ENCODE data around the gene CEP76. TPM values are rescaled to one million over a fixed set of nuclear protein-coding genes. Genes with fewer than 3 reads are reported as not detected.

CEP76 gene
- total and polyA plus RNA-seq, 2 donors (not counting 3 experiments of a cell fraction or from before 2014, with no cell fraction given), result 5.8 to 8.6 TPM

DNA sequence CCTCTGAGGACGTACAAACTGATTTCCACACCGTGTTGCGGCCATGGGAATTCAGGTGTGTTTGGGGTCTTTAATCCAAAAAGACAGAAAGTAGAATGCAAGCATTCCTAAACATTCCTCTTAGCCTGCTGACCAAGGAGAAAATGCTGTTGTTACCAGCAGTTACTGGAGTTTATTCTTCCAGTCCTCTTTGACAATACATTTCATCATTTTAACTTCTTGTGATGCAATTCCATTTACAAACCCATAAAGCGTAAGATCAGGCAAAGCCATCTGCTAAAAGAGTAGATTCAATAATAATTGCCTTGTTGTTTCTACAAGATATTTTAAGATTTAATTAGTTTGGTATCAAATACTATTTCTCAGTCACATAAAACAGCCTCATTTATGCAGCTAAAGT is 77.3 kb downstream of the CEP76 start:
- TF ChIP-seq POLR2AphosphoS5 (IDR thresholded peaks at IDR 0.05; ENCODE audit: insufficient read depth, low read depth, low read length) (no peak), EZH2 (IDR thresholded peaks at IDR 0.05; ENCODE audit: borderline replicate concordance, low read depth, low read length, severe bottlenecking) (no peak), GATA2 (IDR thresholded peaks at IDR 0.05; ENCODE audit: insufficient read depth, insufficient read length, low read depth, low read length) (no peak), POLR2A (IDR thresholded peaks at IDR 0.05; ENCODE audit: low read depth, low read length) (no peak), FOS (IDR thresholded peaks at IDR 0.05; ENCODE audit: borderline replicate concordance, insufficient read depth, low read length) (no peak), CTCF (IDR thresholded peaks at IDR 0.05; ENCODE audit: extremely low read depth in 1 of 2, insufficient read depth in 1 of 2, low read depth in 1 of 2, low read length in 2 of 2) (no peak), JUN (IDR thresholded peaks at IDR 0.05; ENCODE audit: borderline replicate concordance, insufficient read depth, insufficient read length, low read depth) (no peak)
- TF ChIP-seq, protein P1, sequence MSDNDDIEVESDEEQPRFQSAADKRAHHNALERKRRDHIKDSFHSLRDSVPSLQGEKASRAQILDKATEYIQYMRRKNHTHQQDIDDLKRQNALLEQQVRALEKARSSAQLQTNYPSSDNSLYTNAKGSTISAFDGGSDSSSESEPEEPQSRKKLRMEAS (IDR thresholded peaks at IDR 0.05; ENCODE audit: insufficient read depth, insufficient read length), result no peak
- no peak overlapping the region for H3K4me2 ChIP-seq (ENCODE audit: insufficient read depth, low read length)
- intact Hi-C loops (cut with micrococcal nuclease), result no loop called here
- no peak overlapping the region for H2AFZ ChIP-seq (ENCODE audit: low read depth, low read length)
- H3K79me2 ChIP-seq (ENCODE audit: control insufficient read depth, insufficient read depth, low read length), result peaks cover 31% of the 10 kb centered on the region
- H3K36me3 ChIP-seq (ENCODE audit: control insufficient read depth in 2 of 2, extremely low read depth in 1 of 2, insufficient read depth in 2 of 2, low read length in 2 of 2), result no peaks in the 10 kb centered on the region
- FAIRE-seq, result no peak
- CTCF ChIA-PET, result no interaction called here
- DNase-seq (ENCODE audit: low read depth, low spot score), result no peak
- H4K20me1 ChIP-seq (replicated peaks; ENCODE audit: control insufficient read depth, extremely low read depth, insufficient read depth, low read length), result no peaks in the 10 kb centered on the region
- H3K27ac ChIP-seq (ENCODE audit: insufficient read depth, low read depth, low read length), result no peak overlapping the region
- no peaks in the 10 kb centered on the region for H3K9me3 ChIP-seq (replicated peaks; ENCODE audit: control insufficient read depth, insufficient read depth, low read length)
- no TSS peak for BruUV-seq (replicated peaks)
- peaks cover 15% of the 10 kb centered on the region for H3K4me1 ChIP-seq (ENCODE audit: control insufficient read depth, extremely low read depth, insufficient read depth, low read length)
- no peak overlapping the region for H3K4me3 ChIP-seq (replicated peaks in 1 of 3; ENCODE audit: insufficient read depth in 1 of 3, low read depth in 1 of 3, low read length in 3 of 3)
- no peaks in the 10 kb centered on the region for H3K27me3 ChIP-seq (ENCODE audit: control insufficient read depth in 2 of 2, insufficient read depth in 2 of 2, low read length in 2 of 2)
- POLR2A ChIA-PET, result no interaction called here
- H3K9me1 ChIP-seq (replicated peaks; ENCODE audit: control insufficient read depth, extremely low read depth, insufficient read depth, low read length), result no peaks in the 10 kb centered on the region
- H3K9ac ChIP-seq (replicated peaks; ENCODE audit: extremely low read depth, insufficient read depth, low read length), result no peak overlapping the region
- dilution Hi-C loops (cut with MboI; ENCODE audit: extremely low pct_ligation_motif_present, low sequenced_read_pairs), result no loop called here

Other genes with a start within 250 kb of the CEP76 start
- gene SPIRE1, start 44.6 kb downstream of the CEP76 start, total RNA-seq, result 44.0 and 44.8 TPM in 2 replicates
- 10.2 and 13.1 TPM in 2 replicates for gene SPIRE1, start 44.6 kb downstream of the CEP76 start, polyA plus RNA-seq
- gene PSMG2, start 319 bp upstream of the CEP76 start, total RNA-seq, result 71.0 and 72.3 TPM in 2 replicates
- 36.1 and 42.0 TPM in 2 replicates for gene PSMG2, start 319 bp upstream of the CEP76 start, polyA plus RNA-seq
- 20.9 and 21.7 TPM in 2 replicates for gene PTPN2, start 181.5 kb upstream of the CEP76 start, total RNA-seq
- gene PTPN2, start 181.5 kb upstream of the CEP76 start, polyA plus RNA-seq, result 4.9 and 8.2 TPM in 2 replicates
- gene SEH1L, start 245.3 kb upstream of the CEP76 start, total RNA-seq, result 42.8 and 45.9 TPM in 2 replicates
- gene SEH1L, start 245.3 kb upstream of the CEP76 start, polyA plus RNA-seq, result 17.5 and 19.8 TPM in 2 replicates

All from endothelial cell of umbilical vein (primary cell).